Bronchial epithelial cell (primary cell): ENCODE data around the gene FLCN. TPM values are rescaled to one million over a fixed set of nuclear protein-coding genes. Genes with fewer than 3 reads are reported as not detected.
A peak's percentile ranks its signal among the peaks of the same experiment; 100 is the strongest.

Source experiments
- DNase-seq: peaks from one replicate; pipeline ENCODE4 v3.0.0-alpha.2; 2010; ENCODE audit warnings: low read depth
- FAIRE-seq: peaks from 2 replicates; lab custom pipeline; 2011; peaks lifted over from hg19 to GRCh38; lab: Jason Lieb, UNC
- H3K27me3 ChIP-seq: 2 replicates; pipeline ENCODE4 v1.5.1; 2011; ENCODE audit warnings: low read length; ENCODE audit not compliant: control insufficient read depth, insufficient read depth
- H3K36me3 ChIP-seq: 2 replicates; pipeline ENCODE4 v1.5.1; 2011; ENCODE audit warnings: low read length; ENCODE audit not compliant: control insufficient read depth, insufficient read depth
- H3K4me3 ChIP-seq: 2 replicates; pipeline ENCODE4 v1.5.1; 2011; ENCODE audit warnings: mild to moderate bottlenecking, low read depth, low read length, control low read depth
- CTCF ChIP-seq: IDR thresholded peaks from 2 replicates; pipeline ENCODE4 v1.5.1; 2011; ENCODE audit warnings: mild to moderate bottlenecking, moderate library complexity, low read length, control low read depth, inconsistent platforms; ENCODE audit not compliant: insufficient read depth, severe bottlenecking
- total RNA-seq: library from RNA; depleted of rRNA; stranded (reverse); fragments of >200 nt; gene quantifications from 2 replicates; pipeline ENCODE4 v1.2.1, GENCODE V29; 2014

FLCN gene
- total RNA-seq, 1 donor from 2014 or later = 51.1 TPM

- no peak for TF ChIP-seq CTCF
- H3K36me3 ChIP-seq = peaks cover 31% of the 10 kb centered on the region
- no peak overlapping the region for H3K4me3 ChIP-seq
- DNase-seq (no peak), FAIRE-seq (no peak)
- H3K27me3 ChIP-seq = no peaks in the 10 kb centered on the region
These were observed 22.1 kb downstream of the FLCN start for GRCh38 chr17:17214646-17215436.

- DNase-seq (no peak), FAIRE-seq (no peak)
- no peak overlapping the region for H3K4me3 ChIP-seq
- H3K27me3 ChIP-seq = no peaks in the 10 kb centered on the region
- H3K36me3 ChIP-seq = peaks cover 25% of the 10 kb centered on the region
- TF ChIP-seq CTCF = no peak
These were observed 23.2 kb downstream of the FLCN start for GRCh38 chr17:17213775-17214174.

GRCh38 chr17:17207998-17208397 is 29.0 kb downstream of the FLCN start:
- no peak overlapping the region for H3K4me3 ChIP-seq
- FAIRE-seq (no peak), DNase-seq (no peak)
- TF ChIP-seq CTCF = no peak
- H3K36me3 ChIP-seq = no peaks in the 10 kb centered on the region
- H3K27me3 ChIP-seq = no peaks in the 10 kb centered on the region

DNA sequence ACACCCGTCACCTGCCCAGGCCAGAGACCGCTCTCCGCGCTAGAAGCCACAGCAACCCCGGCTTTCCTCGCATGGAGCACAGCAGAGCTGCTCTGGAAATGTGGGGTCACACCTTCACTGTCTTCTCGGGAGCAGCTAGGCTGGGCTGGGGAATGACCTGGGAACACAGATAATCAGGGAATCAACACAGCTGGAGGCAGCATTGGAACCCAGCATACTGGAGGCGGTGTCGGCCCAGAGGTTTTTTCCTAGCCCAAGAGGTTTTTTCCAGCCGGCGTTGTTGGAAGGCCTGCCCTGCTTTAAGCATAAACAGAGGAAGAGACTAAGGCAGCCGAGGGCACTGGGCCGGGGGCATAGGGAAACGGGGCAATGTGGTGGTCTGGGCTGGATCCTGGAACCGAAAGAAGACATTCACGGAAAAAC is 30.0 kb downstream of the FLCN start:
- no peak for FAIRE-seq

GRCh38 chr17:17206124-17206912 is 30.6 kb downstream of the FLCN start, which contains the start of gene PLD6:
TSS of gene PLD6 (minus strand) at chr17:17206333. CDS start at chr17:17206286, 47 bp downstream.
- no peaks in the 10 kb centered on the region for H3K36me3 ChIP-seq
- TF ChIP-seq CTCF = no peak
- peak within 1 kb of the TSS; percentile 62 for H3K4me3 ChIP-seq
- H3K27me3 ChIP-seq = no peaks in the 10 kb centered on the region
- FAIRE-seq (no peak), DNase-seq (peak; percentile 23)

More for the DNA sequence above, 30.0 kb downstream of the FLCN start:
- no peaks in the 10 kb centered on the region for H3K36me3 ChIP-seq
- H3K4me3 ChIP-seq = no peak overlapping the region
- no peaks in the 10 kb centered on the region for H3K27me3 ChIP-seq
- no peak for DNase-seq
- no peak for TF ChIP-seq CTCF
